GM12865 (cell line): ENCODE measurements around the gene PRR30.
"Not testable (repeated sequence)": the region's sequence is repeated elsewhere in the genome, so short reads cannot be mapped to it uniquely, and the experiment has no call there.

Experiments used
- DNase-seq: peaks from one replicate; pipeline ENCODE4 v3.0.0; 2010; ENCODE audit warnings: low read depth
- H3K4me3 ChIP-seq: 2 replicates; pipeline ENCODE4 v1.5.1; 2011; ENCODE audit warnings: mild to moderate bottlenecking, low read depth, low read length, control low read depth
- TF ChIP-seq, protein P1 (sequence below): IDR thresholded peaks from 2 replicates; pipeline ENCODE4 v1.5.1; 2011; ENCODE audit warnings: low read length, control low read depth, low read depth, inconsistent platforms; ENCODE audit not compliant: insufficient read depth; ENCODE audit errors: missing control alignments

The PRR30 gene

DNA sequence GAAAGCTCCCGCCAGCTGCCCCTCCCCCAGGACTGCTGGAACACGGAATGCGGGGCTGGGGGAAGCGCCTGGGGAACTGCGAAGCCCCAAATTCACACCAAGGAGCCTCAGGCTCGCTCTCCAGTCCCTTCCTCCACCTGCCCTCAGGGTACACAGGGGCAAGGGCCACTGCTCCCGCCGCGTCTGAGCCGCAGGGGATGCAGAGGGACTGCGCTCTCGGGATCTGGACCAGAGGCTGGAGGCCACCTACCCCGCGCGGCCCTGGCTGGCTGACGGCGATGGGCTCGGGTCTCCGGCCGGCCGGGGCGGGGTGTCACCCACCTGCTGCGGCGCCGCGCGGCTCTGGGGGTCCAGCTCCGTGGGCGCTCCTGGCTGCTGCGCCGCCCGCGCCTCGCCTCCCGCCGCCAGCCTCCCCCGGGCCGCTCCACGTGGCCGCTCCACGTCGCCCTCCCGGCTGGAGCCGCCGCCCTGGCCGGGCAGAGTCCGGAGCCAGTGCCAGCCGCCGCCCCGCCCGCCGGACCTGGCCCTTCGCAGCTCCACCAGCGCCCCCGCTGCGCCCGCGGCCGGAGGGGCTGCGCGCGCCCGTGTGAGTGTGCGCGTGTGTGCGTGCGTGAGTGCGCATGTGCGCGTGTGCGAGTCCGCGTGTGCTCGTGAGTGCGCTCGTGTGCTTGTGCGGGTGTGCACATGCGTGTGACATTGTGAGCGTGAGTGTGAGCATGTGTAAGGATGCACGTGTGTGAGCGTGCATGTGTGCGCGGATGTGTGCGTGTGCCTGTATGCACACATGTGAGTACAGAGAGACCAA lies 20.5 kb downstream of the PRR30 start, which contains the start of gene CGREF1:
Gene CGREF1 (minus strand): TSS at position 604 of the 805 bp plus-strand sequence. CDS start 14,762 bp downstream, outside the sequence.
- H3K4me3 ChIP-seq, result peak within 1 kb of the TSS; percentile 44
- DNase-seq, result peak; percentile 34
- TF ChIP-seq, protein P1, sequence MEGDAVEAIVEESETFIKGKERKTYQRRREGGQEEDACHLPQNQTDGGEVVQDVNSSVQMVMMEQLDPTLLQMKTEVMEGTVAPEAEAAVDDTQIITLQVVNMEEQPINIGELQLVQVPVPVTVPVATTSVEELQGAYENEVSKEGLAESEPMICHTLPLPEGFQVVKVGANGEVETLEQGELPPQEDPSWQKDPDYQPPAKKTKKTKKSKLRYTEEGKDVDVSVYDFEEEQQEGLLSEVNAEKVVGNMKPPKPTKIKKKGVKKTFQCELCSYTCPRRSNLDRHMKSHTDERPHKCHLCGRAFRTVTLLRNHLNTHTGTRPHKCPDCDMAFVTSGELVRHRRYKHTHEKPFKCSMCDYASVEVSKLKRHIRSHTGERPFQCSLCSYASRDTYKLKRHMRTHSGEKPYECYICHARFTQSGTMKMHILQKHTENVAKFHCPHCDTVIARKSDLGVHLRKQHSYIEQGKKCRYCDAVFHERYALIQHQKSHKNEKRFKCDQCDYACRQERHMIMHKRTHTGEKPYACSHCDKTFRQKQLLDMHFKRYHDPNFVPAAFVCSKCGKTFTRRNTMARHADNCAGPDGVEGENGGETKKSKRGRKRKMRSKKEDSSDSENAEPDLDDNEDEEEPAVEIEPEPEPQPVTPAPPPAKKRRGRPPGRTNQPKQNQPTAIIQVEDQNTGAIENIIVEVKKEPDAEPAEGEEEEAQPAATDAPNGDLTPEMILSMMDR, result no peak

DNA sequence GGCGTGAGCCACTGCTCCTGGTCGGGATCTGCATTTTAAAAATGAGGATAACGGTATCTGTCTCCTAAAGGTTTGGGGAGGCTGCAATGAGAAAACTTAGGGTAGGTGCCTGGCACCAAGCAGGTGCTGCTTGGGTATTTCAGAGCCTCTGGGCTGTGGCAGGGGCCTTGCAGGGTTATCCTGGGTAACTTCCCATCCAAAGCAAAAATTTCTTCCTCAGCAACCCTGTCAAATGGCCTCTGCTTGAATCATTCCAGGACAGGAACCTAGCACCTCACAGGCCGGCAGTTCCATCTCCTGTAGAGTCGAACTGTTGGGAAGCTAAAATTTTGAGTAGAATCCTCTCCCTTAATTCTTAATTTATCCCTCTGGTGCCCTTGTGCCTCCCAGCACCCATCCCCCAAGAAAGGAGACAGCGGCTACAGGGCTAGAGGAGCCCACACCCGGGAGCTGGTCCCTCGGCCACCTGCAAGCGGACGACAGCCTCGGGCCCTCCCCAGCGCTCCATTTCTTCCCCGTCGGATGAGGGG lies 21.1 kb downstream of the PRR30 start:
- TF ChIP-seq, protein P1, result no peak
- DNase-seq, result no peak
- peak overlapping the region; percentile 42 for H3K4me3 ChIP-seq

DNA sequence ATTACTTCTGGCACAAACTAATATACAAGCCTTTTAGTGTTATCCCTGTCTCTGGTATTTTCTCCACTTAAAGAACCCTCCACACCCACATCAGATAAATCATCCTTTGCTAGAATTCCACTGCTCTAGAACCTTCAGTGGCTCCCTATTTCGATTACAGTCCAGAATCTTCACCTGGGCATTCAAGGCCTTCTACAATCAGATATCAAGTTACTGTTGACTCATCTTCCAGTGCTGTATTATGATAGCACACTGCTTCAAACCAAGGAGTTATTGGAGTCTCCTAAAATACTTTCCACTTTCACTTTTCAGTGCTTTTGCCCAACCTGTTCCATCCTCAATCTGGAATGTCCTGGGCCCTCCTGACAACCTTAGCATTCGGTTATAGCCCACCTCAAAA lies 23.7 kb downstream of the PRR30 start:
- no peak for DNase-seq
- TF ChIP-seq, protein P1, result no peak
- H3K4me3 ChIP-seq, result no peak overlapping the region

DNA sequence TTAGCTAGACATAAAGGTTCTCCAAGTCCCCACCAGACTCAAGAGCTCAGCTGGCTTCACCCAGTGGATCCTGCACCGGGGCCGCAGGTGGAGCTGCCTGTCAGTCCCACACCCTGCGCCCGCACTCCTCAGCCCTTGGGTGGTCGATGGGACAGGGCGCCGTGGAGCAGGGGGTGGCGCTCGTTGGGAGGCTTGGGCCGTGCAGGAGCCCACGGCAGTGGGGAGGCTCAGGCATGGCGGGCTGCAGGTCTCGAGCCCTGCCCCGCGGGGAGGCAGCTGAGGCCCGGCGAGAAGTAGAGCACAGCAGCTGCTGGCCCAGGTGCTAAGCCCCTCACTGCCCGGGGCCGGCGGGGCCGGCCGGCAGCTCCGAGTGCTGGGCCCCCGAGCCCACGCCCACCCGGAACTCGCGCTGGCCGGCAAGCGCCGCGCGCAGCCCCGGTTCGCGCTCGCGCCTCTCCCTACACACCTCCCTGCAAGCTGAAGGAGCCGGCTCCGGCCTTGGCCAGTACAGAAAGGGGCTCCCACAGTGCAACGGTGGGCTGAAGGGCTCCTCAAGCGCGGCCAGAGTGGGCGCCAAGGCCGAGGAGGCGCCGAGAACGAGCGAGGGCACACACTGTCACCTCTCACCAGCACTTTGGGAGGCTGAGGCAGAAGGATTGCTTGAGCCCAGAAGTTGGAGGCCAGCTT lies 27.7 kb downstream of the PRR30 start:
- not testable (repeated sequence) for DNase-seq, H3K4me3 ChIP-seq

DNA sequence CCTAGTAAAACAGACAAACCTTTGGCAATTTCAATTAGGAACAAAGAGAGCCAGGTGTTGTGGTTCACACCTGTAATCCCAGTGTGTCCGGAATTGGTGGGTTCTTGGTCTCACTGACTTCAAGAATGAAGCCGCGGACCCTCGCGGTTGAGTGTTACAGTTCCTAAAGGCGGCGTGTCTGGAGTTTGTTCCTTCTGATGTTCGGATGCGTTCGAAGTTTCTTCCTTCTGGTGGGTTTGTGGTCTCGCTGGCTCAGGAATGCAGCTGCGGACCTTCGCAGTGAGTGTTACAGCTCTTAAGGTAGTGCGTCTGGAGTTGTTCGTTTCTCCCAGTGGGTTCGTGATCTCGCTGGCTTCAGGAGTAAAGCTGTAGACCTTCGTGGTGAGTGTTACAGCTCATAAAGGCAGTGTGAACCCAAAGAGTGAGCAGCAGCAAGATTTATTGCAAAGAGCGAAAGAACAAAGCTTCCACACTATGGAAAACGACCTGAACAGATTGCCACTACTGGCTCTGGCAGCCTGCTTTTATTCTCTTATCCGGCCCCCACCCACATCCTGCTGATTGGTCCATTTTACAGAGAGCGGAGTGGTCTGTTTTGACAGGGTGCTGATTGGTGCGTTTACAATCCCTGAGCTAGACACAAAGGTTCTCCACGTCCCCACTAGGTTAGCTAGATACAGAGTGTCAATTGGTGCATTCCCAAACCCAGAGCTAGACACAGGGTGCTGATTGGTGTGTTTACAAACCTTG lies 28.4 kb downstream of the PRR30 start:
- not testable (repeated sequence) for DNase-seq, H3K4me3 ChIP-seq

DNA sequence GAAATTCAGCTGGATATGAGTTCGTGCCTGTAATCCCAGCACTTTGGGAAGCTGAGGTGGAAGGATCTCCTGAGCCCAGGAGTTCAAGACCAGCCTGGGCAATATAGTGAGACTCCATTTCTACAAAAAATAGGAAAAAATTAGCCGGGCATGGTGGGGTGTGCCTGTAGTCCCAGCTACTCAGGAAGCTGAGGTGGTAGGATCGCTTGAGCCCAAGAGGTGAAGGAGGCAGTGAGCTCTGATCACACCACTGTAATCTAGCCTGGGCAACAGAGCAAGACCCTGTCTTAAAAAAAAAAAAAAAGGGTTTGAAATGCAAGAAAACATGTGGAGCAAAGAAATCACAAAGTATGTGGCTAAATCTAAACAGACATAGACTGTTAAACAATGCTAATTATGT lies 30.1 kb downstream of the PRR30 start:
- DNase-seq, result no peak
- TF ChIP-seq, protein P1, result no peak
- H3K4me3 ChIP-seq, result no peak overlapping the region

DNA sequence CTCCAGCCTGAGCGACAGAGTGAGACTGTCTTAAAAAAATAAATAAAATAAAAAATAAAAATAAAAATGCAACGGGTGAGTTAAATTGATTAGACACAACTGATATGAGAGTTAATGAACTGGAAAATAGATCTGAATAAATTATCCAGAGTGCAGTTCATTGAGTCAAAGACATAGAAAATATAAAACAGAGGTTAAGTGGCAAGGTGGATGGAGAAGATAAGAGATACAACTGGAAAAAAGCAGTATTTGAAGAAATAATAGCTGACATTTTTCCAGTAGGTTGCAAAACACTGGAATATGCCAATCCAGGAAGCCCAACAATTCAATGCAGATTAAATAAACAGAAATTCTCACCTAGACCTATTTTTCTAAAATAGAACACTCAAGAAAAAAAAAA lies 31.0 kb downstream of the PRR30 start:
- H3K4me3 ChIP-seq, result no peak overlapping the region
- TF ChIP-seq, protein P1, result no peak
- DNase-seq, result no peak
